ENCODE measurements around the gene PCIF1. TPM values are rescaled to one million over a fixed set of nuclear protein-coding genes. Genes with fewer than 3 reads are reported as not detected.

The PCIF1 gene
- total RNA-seq, 2 experiments from 2014 or later, result 100 TPM

GRCh38 chr20:45919542-45920399 lies 14.7 kb upstream of the PCIF1 start:
- no peak for TF ChIP-seq CTCF (IDR thresholded peaks at IDR 0.05)
- H3K4me3 Mint-ChIP-seq, result no peak overlapping the region
- Histone ChIP-seq H3K4me1 (ENCODE audit: insufficient read depth, low read length) (peaks cover 3% of the 10 kb centered on the region), H3K36me3 (ENCODE audit: insufficient read depth, low read length) (no peaks in the 10 kb centered on the region), H3K4me3 (ENCODE audit: low read length) (no peak overlapping the region), H3K9me3 (ENCODE audit: control insufficient read depth in 1 of 2, insufficient read depth in 1 of 2, low read length in 2 of 2) (no peaks in the 10 kb centered on the region), H3K27me3 (ENCODE audit: control insufficient read depth in 1 of 2, insufficient read depth in 2 of 2, low read length in 2 of 2) (peaks cover 5 to 9% of the 10 kb centered on the region in 2 experiments), H3K27ac (ENCODE audit: low read depth in 1 of 2, low read length in 2 of 2) (no peak overlapping the region)
- no peaks in the 10 kb centered on the region for H3K36me3 Mint-ChIP-seq (ENCODE audit: low read depth)
- DNase-seq, result no peak
- CTCF ChIA-PET, result no interaction called here
- peaks cover 32% of the 10 kb centered on the region for H3K27me3 Mint-ChIP-seq
- intact Hi-C loops (cut with DNase I, micrococcal nuclease), result no loop called here
- H3K27ac Mint-ChIP-seq, result no peak overlapping the region
- peaks cover 4% of the 10 kb centered on the region for H3K4me1 Mint-ChIP-seq (ENCODE audit: low read depth)
- no peaks in the 10 kb centered on the region for H3K9me3 Mint-ChIP-seq
- no peak for ATAC-seq (ENCODE audit: poor library complexity)
- POLR2A ChIA-PET, result interaction anchor here (1.4 to 2.9 kb wide), 2 partner anchors 15 to 29 kb away, joined by 5 to 11 read pairs; partner anchors contain the start of genes CTSA, NEURL2 and PCIF1

- no peak for ATAC-seq (ENCODE audit: poor library complexity)
- Histone ChIP-seq H3K4me3 (ENCODE audit: low read length) (no peak overlapping the region), H3K27ac (ENCODE audit: low read depth in 1 of 2, low read length in 2 of 2) (no peak overlapping the region), H3K36me3 (ENCODE audit: insufficient read depth, low read length) (no peaks in the 10 kb centered on the region), H3K4me1 (ENCODE audit: insufficient read depth, low read length) (peaks cover 3% of the 10 kb centered on the region), H3K9me3 (ENCODE audit: control insufficient read depth in 1 of 2, insufficient read depth in 1 of 2, low read length in 2 of 2) (no peaks in the 10 kb centered on the region), H3K27me3 (ENCODE audit: control insufficient read depth in 1 of 2, insufficient read depth in 2 of 2, low read length in 2 of 2) (peaks cover 5 to 9% of the 10 kb centered on the region in 2 experiments)
- ChIA-PET POLR2A (interaction anchor here (1.4 to 2.9 kb wide), 2 partner anchors 14 to 30 kb away, joined by 5 to 11 read pairs; partner anchors contain the start of genes CTSA, NEURL2 and PCIF1), CTCF (interaction anchor here (0.5 kb wide), 1 partner anchor 21 kb away, joined by 3 read pairs; no protein-coding TSS in a partner anchor)
- DNase-seq, result no peak
- no peak overlapping the region for H3K4me3 Mint-ChIP-seq
- no peak overlapping the region for H3K27ac Mint-ChIP-seq
- intact Hi-C loops (cut with DNase I, micrococcal nuclease), result no loop called here
- peaks cover 4% of the 10 kb centered on the region for H3K4me1 Mint-ChIP-seq (ENCODE audit: low read depth)
- no peak for TF ChIP-seq CTCF (IDR thresholded peaks at IDR 0.05)
- H3K27me3 Mint-ChIP-seq, result peaks cover 32% of the 10 kb centered on the region
- H3K9me3 Mint-ChIP-seq, result no peaks in the 10 kb centered on the region
- H3K36me3 Mint-ChIP-seq (ENCODE audit: low read depth), result no peaks in the 10 kb centered on the region
These were observed 13.8 kb upstream of the PCIF1 start for GRCh38 chr20:45920462-45921336.

All from CD4-positive, alpha-beta T cell (primary cell).